ENCODE measurements around the gene HIBADH. TPM values are rescaled to one million over a fixed set of nuclear protein-coding genes. Genes with fewer than 3 reads are reported as not detected.

HIBADH gene
- total and polyA plus RNA-seq, 10 of the 15 experiments (the other 5 are each of a cell fraction or from before 2014, with no cell fraction given): 8.7 to 36.1 (median 18.6) TPM

DNA sequence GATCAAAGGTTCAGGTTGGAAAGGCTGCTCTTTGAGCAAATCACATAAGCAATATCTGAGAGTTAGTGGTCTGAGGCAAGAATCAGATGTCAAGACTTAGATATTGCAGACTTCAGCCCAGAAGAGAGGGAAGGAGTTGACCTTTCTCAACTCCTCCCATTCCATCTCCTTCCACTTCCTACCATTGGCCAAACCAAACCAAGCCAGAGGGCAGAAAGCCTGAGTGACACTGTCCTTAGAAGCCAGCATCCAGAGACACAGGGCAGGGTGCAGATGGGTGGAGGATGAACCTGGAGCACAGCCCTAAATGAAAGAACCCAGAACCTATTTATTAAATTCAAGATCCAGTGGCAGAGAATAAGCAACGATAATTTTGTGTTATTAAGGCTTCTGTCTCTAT is 180.5 kb downstream of the HIBADH start (continued):
- TF ChIP-seq ZBTB11 (CRISPR knock-in tag; IDR thresholded peaks at IDR 0.05) (no peak), SRF (IDR thresholded peaks at IDR 0.05; ENCODE audit: low read depth in 2 of 2, low read length in 2 of 2) (no peak)
- TF ChIP-seq, protein P1, sequence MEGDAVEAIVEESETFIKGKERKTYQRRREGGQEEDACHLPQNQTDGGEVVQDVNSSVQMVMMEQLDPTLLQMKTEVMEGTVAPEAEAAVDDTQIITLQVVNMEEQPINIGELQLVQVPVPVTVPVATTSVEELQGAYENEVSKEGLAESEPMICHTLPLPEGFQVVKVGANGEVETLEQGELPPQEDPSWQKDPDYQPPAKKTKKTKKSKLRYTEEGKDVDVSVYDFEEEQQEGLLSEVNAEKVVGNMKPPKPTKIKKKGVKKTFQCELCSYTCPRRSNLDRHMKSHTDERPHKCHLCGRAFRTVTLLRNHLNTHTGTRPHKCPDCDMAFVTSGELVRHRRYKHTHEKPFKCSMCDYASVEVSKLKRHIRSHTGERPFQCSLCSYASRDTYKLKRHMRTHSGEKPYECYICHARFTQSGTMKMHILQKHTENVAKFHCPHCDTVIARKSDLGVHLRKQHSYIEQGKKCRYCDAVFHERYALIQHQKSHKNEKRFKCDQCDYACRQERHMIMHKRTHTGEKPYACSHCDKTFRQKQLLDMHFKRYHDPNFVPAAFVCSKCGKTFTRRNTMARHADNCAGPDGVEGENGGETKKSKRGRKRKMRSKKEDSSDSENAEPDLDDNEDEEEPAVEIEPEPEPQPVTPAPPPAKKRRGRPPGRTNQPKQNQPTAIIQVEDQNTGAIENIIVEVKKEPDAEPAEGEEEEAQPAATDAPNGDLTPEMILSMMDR (IDR thresholded peaks at IDR 0.05 in 2 of 3, conservative IDR thresholded peaks at IDR 0.05 in 1 of 3; ENCODE audit: control insufficient read depth in 2 of 3, extremely low read depth in 1 of 3, insufficient read depth in 1 of 3, low read depth in 3 of 3, low read length in 3 of 3): no peak

- Histone ChIP-seq H3K36me3 (ENCODE audit: control insufficient read depth in 2 of 2, insufficient read depth in 2 of 2, low read length in 1 of 2) (no peaks in the 10 kb centered on the region), H3K27ac (ENCODE audit: control insufficient read depth, insufficient read depth) (no peak overlapping the region), H2AFZ (ENCODE audit: control insufficient read depth, low read depth, low read length) (no peak overlapping the region), H3K9ac (ENCODE audit: control insufficient read depth, insufficient read depth, low read length) (no peak overlapping the region), H4K20me1 (ENCODE audit: control insufficient read depth, insufficient read depth) (no peaks in the 10 kb centered on the region), H3K4me1 (ENCODE audit: control insufficient read depth, insufficient read depth, low read length) (no peaks in the 10 kb centered on the region), H3K9me3 (replicated peaks; ENCODE audit: control insufficient read depth, insufficient read depth, low read length) (no peaks in the 10 kb centered on the region), H3K4me3 (no peak overlapping the region), H3K4me2 (ENCODE audit: control insufficient read depth, insufficient read depth) (no peak overlapping the region), H3K27me3 (replicated peaks in 1 of 2; ENCODE audit: control insufficient read depth in 2 of 2, insufficient read depth in 2 of 2, low read length in 1 of 2) (no peaks in the 10 kb centered on the region), H3K79me2 (ENCODE audit: control insufficient read depth, insufficient read depth, low read length) (no peaks in the 10 kb centered on the region)
- no peak for DNase-seq (ENCODE audit: low read depth, low spot score)
- in situ Hi-C loops (cut with MboI) (no loop called here), intact Hi-C loops (cut with micrococcal nuclease; ENCODE audit: unreplicated experiment) (no loop called here)
- ChIA-PET POLR2A (no interaction called here), CTCF (interaction anchor here (0.6 to 1.0 kb wide), 2 partner anchors 9 to 359 kb away, joined by 3 read pairs; no protein-coding TSS in a partner anchor), RAD21 (ENCODE audit: unreplicated experiment) (no interaction called here), SMC1A (ENCODE audit: uncharacterized antibody, unreplicated experiment) (interaction anchor here (0.6 kb wide), 1 partner anchor 1237 kb away, joined by 3 read pairs; no protein-coding TSS in a partner anchor)
- BruUV-seq (replicated peaks): no TSS peak
- FAIRE-seq: no peak
- no peak for ATAC-seq
- TF ChIP-seq ESRRA (IDR thresholded peaks at IDR 0.05; ENCODE audit: low read length): no peak
- no peak for TF ChIP-seq POU2F2 (IDR thresholded peaks at IDR 0.05; ENCODE audit: borderline replicate concordance, low read depth, low read length)
- TF ChIP-seq ATF3 (IDR thresholded peaks at IDR 0.05; ENCODE audit: borderline replicate concordance, extremely low read depth, low read depth, low read length): no peak
- no peak for TF ChIP-seq POLR2AphosphoS2 (IDR thresholded peaks at IDR 0.05; ENCODE audit: low read depth, low read length)
- no peak for TF ChIP-seq FOXM1 (IDR thresholded peaks at IDR 0.05; ENCODE audit: low read depth, low read length)
- no peak for TF ChIP-seq CEBPB (IDR thresholded peaks at IDR 0.05; ENCODE audit: borderline replicate concordance in 1 of 2, low read depth in 2 of 2, low read length in 2 of 2)
- TF ChIP-seq SPI1 (IDR thresholded peaks at IDR 0.05; ENCODE audit: borderline replicate concordance, insufficient read depth, low read depth, low read length): no peak
- TF ChIP-seq ZNF207 (IDR thresholded peaks at IDR 0.05; ENCODE audit: borderline replicate concordance): no peak
- TF ChIP-seq LARP7 (IDR thresholded peaks at IDR 0.05): no peak
- no peak for TF ChIP-seq TCF12 (IDR thresholded peaks at IDR 0.05; ENCODE audit: low read depth, low read length)
- no peak for TF ChIP-seq GATAD2B (conservative IDR thresholded peaks at IDR 0.05; ENCODE audit: low read depth)
- no peak for TF ChIP-seq SMARCA5 (IDR thresholded peaks at IDR 0.05)
- TF ChIP-seq SREBF2 (IDR thresholded peaks at IDR 0.05; ENCODE audit: low read length): no peak
- TF ChIP-seq RAD21 (IDR thresholded peaks at IDR 0.05; ENCODE audit: insufficient read depth, low read depth, low read length): no peak
Measured at GRCh38 chr7:27478556-27478955, 184.1 kb downstream of the HIBADH start.
